ENCODE data around the gene CNNM2.
"Not testable (repeated sequence)": the region's sequence is repeated elsewhere in the genome, so short reads cannot be mapped to it uniquely, and the experiment has no call there.

Gene CNNM2

GRCh38 chr10:103120546-103120945 lies 202.5 kb downstream of the CNNM2 start:
- H3K27ac ChIP-seq (ENCODE audit: low read length), result no peak overlapping the region
- H3K27me3 ChIP-seq (ENCODE audit: control insufficient read depth, insufficient read depth, low read length), result no peaks in the 10 kb centered on the region
- no peak overlapping the region for H3K4me3 ChIP-seq (ENCODE audit: low read length)
- H3K9me3 ChIP-seq (ENCODE audit: control insufficient read depth, low read depth, low read length), result no peaks in the 10 kb centered on the region
- H3K36me3 ChIP-seq (ENCODE audit: control insufficient read depth, low read depth, low read length), result no peaks in the 10 kb centered on the region
- H3K4me1 ChIP-seq (ENCODE audit: control insufficient read depth, low read depth, low read length), result no peaks in the 10 kb centered on the region
- no peak overlapping the region for H3K9ac ChIP-seq (ENCODE audit: low read length)

GRCh38 chr10:103120977-103121735 lies 203.1 kb downstream of the CNNM2 start:
- Histone ChIP-seq H3K27ac (ENCODE audit: low read length) (no peak overlapping the region), H3K4me1 (ENCODE audit: control insufficient read depth, low read depth, low read length) (no peaks in the 10 kb centered on the region), H3K36me3 (ENCODE audit: control insufficient read depth, low read depth, low read length) (no peaks in the 10 kb centered on the region)

GRCh38 chr10:103123282-103124024 lies 205.4 kb downstream of the CNNM2 start:
- Histone ChIP-seq H3K4me1 (ENCODE audit: control insufficient read depth, low read depth, low read length) (no peaks in the 10 kb centered on the region), H3K9ac (ENCODE audit: low read length) (no peak overlapping the region), H3K9me3 (ENCODE audit: control insufficient read depth, low read depth, low read length) (no peaks in the 10 kb centered on the region), H3K4me3 (ENCODE audit: low read length) (no peak overlapping the region), H3K36me3 (ENCODE audit: control insufficient read depth, low read depth, low read length) (no peaks in the 10 kb centered on the region), H3K27me3 (ENCODE audit: control insufficient read depth, insufficient read depth, low read length) (no peaks in the 10 kb centered on the region), H3K27ac (ENCODE audit: low read length) (no peak overlapping the region)

More at GRCh38 chr10:103120977-103121735, 203.1 kb downstream of the CNNM2 start:
- H3K9me3 ChIP-seq (ENCODE audit: control insufficient read depth, low read depth, low read length), result no peaks in the 10 kb centered on the region
- H3K27me3 ChIP-seq (ENCODE audit: control insufficient read depth, insufficient read depth, low read length), result no peaks in the 10 kb centered on the region
- no peak overlapping the region for H3K4me3 ChIP-seq (ENCODE audit: low read length)
- H3K9ac ChIP-seq (ENCODE audit: low read length), result no peak overlapping the region

- Histone ChIP-seq H3K9ac (ENCODE audit: low read length) (no peak overlapping the region), H3K4me3 (ENCODE audit: low read length) (no peak overlapping the region), H3K9me3 (ENCODE audit: control insufficient read depth, low read depth, low read length) (no peaks in the 10 kb centered on the region), H3K27ac (ENCODE audit: low read length) (no peak overlapping the region), H3K4me1 (ENCODE audit: control insufficient read depth, low read depth, low read length) (no peaks in the 10 kb centered on the region), H3K27me3 (ENCODE audit: control insufficient read depth, insufficient read depth, low read length) (no peaks in the 10 kb centered on the region), H3K36me3 (ENCODE audit: control insufficient read depth, low read depth, low read length) (no peaks in the 10 kb centered on the region)
Observed at GRCh38 chr10:103124420-103125096, 206.5 kb downstream of the CNNM2 start.

GRCh38 chr10:103125323-103126267 lies 207.5 kb downstream of the CNNM2 start:
- H3K4me1 ChIP-seq (ENCODE audit: control insufficient read depth, low read depth, low read length), result no peaks in the 10 kb centered on the region
- no peak overlapping the region for H3K27ac ChIP-seq (ENCODE audit: low read length)

GRCh38 chr10:103127241-103127640 lies 209.1 kb downstream of the CNNM2 start:
- no peak overlapping the region for H3K9ac ChIP-seq (ENCODE audit: low read length)
- no peaks in the 10 kb centered on the region for H3K9me3 ChIP-seq (ENCODE audit: control insufficient read depth, low read depth, low read length)
- H3K27me3 ChIP-seq (ENCODE audit: control insufficient read depth, insufficient read depth, low read length), result no peaks in the 10 kb centered on the region
- no peaks in the 10 kb centered on the region for H3K4me1 ChIP-seq (ENCODE audit: control insufficient read depth, low read depth, low read length)
- no peak overlapping the region for H3K4me3 ChIP-seq (ENCODE audit: low read length)
- H3K36me3 ChIP-seq (ENCODE audit: control insufficient read depth, low read depth, low read length), result no peaks in the 10 kb centered on the region
- no peak overlapping the region for H3K27ac ChIP-seq (ENCODE audit: low read length)

More at GRCh38 chr10:103125323-103126267, 207.5 kb downstream of the CNNM2 start:
- Histone ChIP-seq H3K36me3 (ENCODE audit: control insufficient read depth, low read depth, low read length) (no peaks in the 10 kb centered on the region), H3K27me3 (ENCODE audit: control insufficient read depth, insufficient read depth, low read length) (no peaks in the 10 kb centered on the region), H3K4me3 (ENCODE audit: low read length) (no peak overlapping the region), H3K9me3 (ENCODE audit: control insufficient read depth, low read depth, low read length) (no peaks in the 10 kb centered on the region), H3K9ac (ENCODE audit: low read length) (no peak overlapping the region)

GRCh38 chr10:103130180-103130579 lies 212.1 kb downstream of the CNNM2 start:
- H3K36me3 ChIP-seq (ENCODE audit: control insufficient read depth, low read depth, low read length); H3K27ac ChIP-seq (ENCODE audit: low read length); H3K9ac ChIP-seq (ENCODE audit: low read length); H3K4me3 ChIP-seq (ENCODE audit: low read length); H3K4me1 ChIP-seq (ENCODE audit: control insufficient read depth, low read depth, low read length); H3K27me3 ChIP-seq (ENCODE audit: control insufficient read depth, insufficient read depth, low read length); H3K9me3 ChIP-seq (ENCODE audit: control insufficient read depth, low read depth, low read length): not testable (repeated sequence)

GRCh38 chr10:103130910-103131309 lies 212.8 kb downstream of the CNNM2 start:
- H3K9ac ChIP-seq (ENCODE audit: low read length), result no peak overlapping the region
- H3K36me3 ChIP-seq (ENCODE audit: control insufficient read depth, low read depth, low read length), result no peaks in the 10 kb centered on the region
- no peaks in the 10 kb centered on the region for H3K27me3 ChIP-seq (ENCODE audit: control insufficient read depth, insufficient read depth, low read length)
- no peak overlapping the region for H3K27ac ChIP-seq (ENCODE audit: low read length)
- H3K9me3 ChIP-seq (ENCODE audit: control insufficient read depth, low read depth, low read length), result no peaks in the 10 kb centered on the region
- no peaks in the 10 kb centered on the region for H3K4me1 ChIP-seq (ENCODE audit: control insufficient read depth, low read depth, low read length)
- no peak overlapping the region for H3K4me3 ChIP-seq (ENCODE audit: low read length)

- H3K9ac ChIP-seq (ENCODE audit: low read length); H3K4me1 ChIP-seq (ENCODE audit: control insufficient read depth, low read depth, low read length); H3K4me3 ChIP-seq (ENCODE audit: low read length); H3K9me3 ChIP-seq (ENCODE audit: control insufficient read depth, low read depth, low read length); H3K27ac ChIP-seq (ENCODE audit: low read length); H3K27me3 ChIP-seq (ENCODE audit: control insufficient read depth, insufficient read depth, low read length); H3K36me3 ChIP-seq (ENCODE audit: control insufficient read depth, low read depth, low read length): not testable (repeated sequence)
Observed at GRCh38 chr10:103135168-103135567, 217.1 kb downstream of the CNNM2 start.

- Histone ChIP-seq H3K4me3 (ENCODE audit: low read length) (no peak overlapping the region), H3K4me1 (ENCODE audit: control insufficient read depth, low read depth, low read length) (no peaks in the 10 kb centered on the region), H3K27me3 (ENCODE audit: control insufficient read depth, insufficient read depth, low read length) (no peaks in the 10 kb centered on the region), H3K27ac (ENCODE audit: low read length) (no peak overlapping the region), H3K9me3 (ENCODE audit: control insufficient read depth, low read depth, low read length) (no peaks in the 10 kb centered on the region), H3K36me3 (ENCODE audit: control insufficient read depth, low read depth, low read length) (no peaks in the 10 kb centered on the region), H3K9ac (ENCODE audit: low read length) (no peak overlapping the region)
Observed at GRCh38 chr10:103139803-103140202, 221.7 kb downstream of the CNNM2 start.
